IMR-90 (cell line): Measurements from ENCODE around the gene EFNA5. TPM values are rescaled to one million over a fixed set of nuclear protein-coding genes. Genes with fewer than 3 reads are reported as not detected.

Experiments used
- ATAC-seq: fragments of 200-7000 bp; cut with Tn5 transposase; 2 replicates; pipeline ENCODE4 v1.9.1; 2020; ENCODE audit warnings: low read depth, mild to moderate bottlenecking, moderate library complexity
- BruUV-seq: library from RNA; stranded (reverse); fragments of 400-500 nt; replicated peaks from 2 replicates; lab custom pipeline; 2021; lab: Mats Ljungman, UMichigan
- CTCF ChIA-PET: fragments of 300-600 bp; formaldehyde crosslinking; extraction: SDS; loops from one replicate; lab custom pipeline; 2021; ENCODE audit warnings: antibody characterized with exemption; lab: Yijun Ruan, JAX
- POLR2A ChIA-PET: fragments of 300-600 bp; sonication (Branson Sonifier 250); formaldehyde crosslinking; loops from one replicate; lab custom pipeline; 2022; ENCODE audit warnings: antibody characterized with exemption; ENCODE audit not compliant: unreplicated experiment; lab: Charles Lee
- DNase-seq: peaks from one replicate; pipeline ENCODE4 v3.0.0; 2013
- H2AFZ ChIP-seq: replicated peaks from 2 replicates; pipeline ENCODE3; 2013; ENCODE audit warnings: low read length, mild to moderate bottlenecking; ENCODE audit not compliant: poor library complexity
- H2AK5ac ChIP-seq: 2 replicates; pipeline ENCODE4 v1.6.1; 2013; ENCODE audit warnings: low read depth, low read length, inconsistent platforms
- H2AK9ac ChIP-seq: replicated peaks from 2 replicates; pipeline ENCODE3; 2013; ENCODE audit warnings: mild to moderate bottlenecking, low read depth, low read length, moderate library complexity; ENCODE audit not compliant: poor library complexity
- H2BK120ac ChIP-seq: 2 replicates; pipeline ENCODE4 v1.6.1; 2013; ENCODE audit warnings: low read depth, low read length, inconsistent platforms
- H2BK15ac ChIP-seq: 3 replicates; pipeline ENCODE4 v1.6.1; 2013; ENCODE audit warnings: low read depth, low read length, inconsistent platforms
- H2BK20ac ChIP-seq: 2 replicates; pipeline ENCODE4 v1.6.1; 2013; ENCODE audit warnings: low read depth, mild to moderate bottlenecking, inconsistent platforms, low read length, moderate library complexity
- H2BK5ac ChIP-seq: 2 replicates; pipeline ENCODE4 v1.6.1; 2013; ENCODE audit warnings: mild to moderate bottlenecking, low read depth, low read length, inconsistent platforms; ENCODE audit not compliant: poor library complexity, severe bottlenecking
- H3K14ac ChIP-seq: replicated peaks from 2 replicates; pipeline ENCODE4 v1.6.1; 2013; ENCODE audit warnings: low read depth, low read length, inconsistent platforms
- H3K18ac ChIP-seq: 2 replicates; pipeline ENCODE4 v1.6.1; 2013; ENCODE audit warnings: low read depth, low read length, control low read depth
- H3K23ac ChIP-seq: 2 replicates; pipeline ENCODE4 v1.6.1; 2013; ENCODE audit warnings: low read depth, low read length, inconsistent platforms
- H3K27ac ChIP-seq: 2 replicates; pipeline ENCODE4 v1.5.1; 2013; ENCODE audit warnings: mild to moderate bottlenecking, control low read depth, low read length; ENCODE audit not compliant: insufficient read depth
- H3K27me3 ChIP-seq: 2 replicates; pipeline ENCODE4 v1.6.1; 2013; ENCODE audit warnings: low read length; ENCODE audit not compliant: control insufficient read depth, insufficient read depth
- H3K36me3 ChIP-seq: 2 replicates; pipeline ENCODE4 v1.6.1; 2013; ENCODE audit warnings: low read length, mixed read lengths; ENCODE audit not compliant: control insufficient read depth, insufficient read depth
- H3K4ac ChIP-seq: 2 replicates; pipeline ENCODE4 v1.6.1; 2013; ENCODE audit warnings: low read depth, low read length, inconsistent platforms
- H3K4me1 ChIP-seq: 2 replicates; pipeline ENCODE4 v1.6.1; 2013; ENCODE audit warnings: low read length, mixed read lengths; ENCODE audit not compliant: control insufficient read depth, insufficient read depth
- H3K4me2 ChIP-seq: 2 replicates; pipeline ENCODE4 v1.6.1; 2013; ENCODE audit warnings: low read depth, mild to moderate bottlenecking, control low read depth, low read length, moderate library complexity
- H3K4me3 ChIP-seq: 2 replicates; pipeline ENCODE4 v1.5.1; 2013; ENCODE audit warnings: low read depth, mild to moderate bottlenecking, control low read depth, low read length, moderate library complexity; ENCODE audit not compliant: insufficient read depth
- H3K56ac ChIP-seq: 2 replicates; pipeline ENCODE4 v1.6.1; 2013; ENCODE audit warnings: low read length, inconsistent platforms; ENCODE audit not compliant: insufficient read depth; ENCODE audit errors: extremely low read depth
- H3K79me1 ChIP-seq, 2 experiments: 2 replicates each; pipeline ENCODE4 v1.6.1; 2013; ENCODE audit warnings: low read length in 2 of 2, inconsistent platforms in 1 of 2, low read depth in 1 of 2
- H3K9ac ChIP-seq: 2 replicates; pipeline ENCODE4 v1.6.1; 2013; ENCODE audit warnings: low read depth, low read length, control low read depth
- H3K9me1 ChIP-seq: 2 replicates; pipeline ENCODE4 v1.6.1; 2013; ENCODE audit warnings: low read length, inconsistent platforms; ENCODE audit not compliant: insufficient read depth
- H3K9me3 ChIP-seq: 2 replicates; pipeline ENCODE4 v1.6.1; 2013; ENCODE audit warnings: low read length; ENCODE audit not compliant: control insufficient read depth, insufficient read depth
- H4K20me1 ChIP-seq: 2 replicates; pipeline ENCODE4 v1.6.1; 2013; ENCODE audit warnings: low read length, inconsistent platforms; ENCODE audit not compliant: insufficient read depth
- H4K5ac ChIP-seq: 2 replicates; pipeline ENCODE4 v1.6.1; 2013; ENCODE audit warnings: mild to moderate bottlenecking, low read depth, low read length, control low read depth
- H4K8ac ChIP-seq, 2 experiments: 2 replicates each; pipeline ENCODE4 v1.6.1; 2013; ENCODE audit warnings: low read depth in 2 of 2, low read length in 2 of 2, control low read depth in 1 of 2, inconsistent platforms in 1 of 2
- H4K91ac ChIP-seq: 2 replicates; pipeline ENCODE4 v1.6.1; 2013; ENCODE audit warnings: low read depth, low read length, inconsistent platforms; ENCODE audit not compliant: insufficient read depth
- CEBPB ChIP-seq: IDR thresholded peaks from 2 replicates; pipeline ENCODE4 v1.6.1; 2012; ENCODE audit warnings: low read depth, low read length, improper control_type of control experiment
- FOS ChIP-seq: fragments of 150-350 bp; IDR thresholded peaks from 2 replicates; pipeline ENCODE4 v1.6.1; 2016; ENCODE audit warnings: low read depth, low read length
- MAFK ChIP-seq: IDR thresholded peaks from 2 replicates; pipeline ENCODE4 v1.6.1; 2012; ENCODE audit warnings: low read depth, low read length, improper control_type of control experiment
- NFE2L2 ChIP-seq: fragments of 150-350 bp; IDR thresholded peaks from 2 replicates; pipeline ENCODE4 v1.6.1; 2016; ENCODE audit warnings: low read depth, mild to moderate bottlenecking, low read length
- POLR2A ChIP-seq: IDR thresholded peaks from 2 replicates; pipeline ENCODE4 v1.6.1; 2012; ENCODE audit warnings: mild to moderate bottlenecking, low read depth, low read length
- SMC3 ChIP-seq: fragments of 150-350 bp; IDR thresholded peaks from 2 replicates; pipeline ENCODE4 v1.6.1; 2016; ENCODE audit warnings: low read depth, mild to moderate bottlenecking, antibody characterized with exemption, low read length, moderate library complexity
- WGBS, 2 experiments: methylation state at CpG; one replicate each; pipeline versions ENCODE4 v1.1.5 to v1.1.7; 2013; ENCODE audit warnings: missing lambda C conversion rate in 2 of 2; ENCODE audit not compliant: insufficient read length in 1 of 2; ENCODE audit errors: extremely low coverage in 2 of 2; 5-methylcytosine and 5-hydroxymethylcytosine counted together
- dilution Hi-C: fragments of 300-500 bp; cut with HindIII; formaldehyde crosslinking; loops from one replicate; pipeline ENCODE4 v1.14.3; 2018; ENCODE audit warnings: low sequenced_read_pairs; ENCODE audit not compliant: unreplicated experiment
- in situ Hi-C: fragments of 300-500 bp; cut with MboI; formaldehyde crosslinking; loops from 3 replicates; pipeline ENCODE4 v1.14.3; 2019; ENCODE audit warnings: low sequenced_read_pairs, inconsistent platforms, mixed read lengths
- intact Hi-C: fragments of 100-400 bp; cut with micrococcal nuclease; formaldehyde crosslinking; loops from 2 replicates; pipeline ENCODE4 v1.10.0; 2022
- polyA plus RNA-seq, 3 experiments: library from polyadenylated mRNA; depleted of rRNA; stranded (reverse); fragments of >200 nt; gene quantifications; 2 replicates each; pipeline ENCODE4 v1.2.3, GENCODE V29; 2012; ENCODE audit warnings: low replicate concordance in 1 of 3
- total RNA-seq: library from RNA; depleted of rRNA; stranded (reverse); fragments of >200 nt; gene quantifications from 2 replicates; pipeline ENCODE4 v1.2.3, GENCODE V29; 2012
- TF ChIP-seq, protein P1 (sequence below): fragments of 150-350 bp; IDR thresholded peaks from 2 replicates; pipeline ENCODE4 v1.6.1; 2017; ENCODE audit warnings: mild to moderate bottlenecking, antibody characterized with exemption, low read length, low read depth
- TF ChIP-seq, protein P2 (sequence below): fragments of 150-350 bp; IDR thresholded peaks from 2 replicates; pipeline ENCODE4 v1.6.1; 2016; ENCODE audit warnings: low read depth, mild to moderate bottlenecking, low read length, moderate library complexity, borderline replicate concordance
- TF ChIP-seq, protein P3 (sequence below): conservative IDR thresholded peaks from 2 replicates; pipeline ENCODE4 v1.5.1; 2012; ENCODE audit warnings: mild to moderate bottlenecking, low read depth, low read length, improper control_type of control experiment

Gene EFNA5
- total and polyA plus RNA-seq, 2 of the 4 experiments (the other 2 are of a cell fraction), result 1.5 to 1.6 TPM

DNA sequence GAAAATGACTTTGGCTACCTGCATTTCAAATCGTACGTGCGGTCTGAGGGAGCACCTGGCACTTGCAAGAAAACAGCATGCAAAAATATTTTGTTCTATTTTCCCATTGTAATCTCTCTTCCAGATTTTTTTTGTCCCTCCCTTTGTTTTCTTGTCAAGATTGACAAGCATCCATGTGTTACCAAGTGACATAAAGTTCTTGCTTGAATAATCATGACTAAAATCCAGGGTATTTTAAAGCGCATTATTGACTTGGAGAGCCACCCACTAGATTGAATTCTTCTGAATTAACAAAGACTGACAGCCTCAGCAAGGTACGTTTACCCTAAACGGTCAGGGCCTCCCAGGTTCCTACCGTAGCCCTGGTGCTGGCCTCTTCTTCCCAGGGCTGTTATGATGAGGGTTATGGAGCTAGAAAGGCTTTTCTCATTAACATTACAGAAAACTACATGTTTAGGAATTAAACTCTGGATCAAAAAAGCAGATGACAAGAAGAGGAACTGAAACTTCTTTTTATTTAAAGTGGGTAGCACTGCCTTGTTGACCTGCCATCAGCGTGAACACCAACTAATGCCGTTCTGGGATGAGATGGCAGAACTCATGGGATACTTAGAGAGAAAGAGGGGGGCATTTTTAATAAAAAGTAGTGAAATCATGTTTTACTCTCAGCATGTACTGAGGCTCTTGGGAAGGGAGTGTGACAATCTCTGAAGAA lies 297.0 kb downstream of the EFNA5 start (continued):
- TF ChIP-seq, protein P1, sequence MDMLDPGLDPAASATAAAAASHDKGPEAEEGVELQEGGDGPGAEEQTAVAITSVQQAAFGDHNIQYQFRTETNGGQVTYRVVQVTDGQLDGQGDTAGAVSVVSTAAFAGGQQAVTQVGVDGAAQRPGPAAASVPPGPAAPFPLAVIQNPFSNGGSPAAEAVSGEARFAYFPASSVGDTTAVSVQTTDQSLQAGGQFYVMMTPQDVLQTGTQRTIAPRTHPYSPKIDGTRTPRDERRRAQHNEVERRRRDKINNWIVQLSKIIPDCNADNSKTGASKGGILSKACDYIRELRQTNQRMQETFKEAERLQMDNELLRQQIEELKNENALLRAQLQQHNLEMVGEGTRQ, result no peak
- TF ChIP-seq FOS, result no peak

DNA sequence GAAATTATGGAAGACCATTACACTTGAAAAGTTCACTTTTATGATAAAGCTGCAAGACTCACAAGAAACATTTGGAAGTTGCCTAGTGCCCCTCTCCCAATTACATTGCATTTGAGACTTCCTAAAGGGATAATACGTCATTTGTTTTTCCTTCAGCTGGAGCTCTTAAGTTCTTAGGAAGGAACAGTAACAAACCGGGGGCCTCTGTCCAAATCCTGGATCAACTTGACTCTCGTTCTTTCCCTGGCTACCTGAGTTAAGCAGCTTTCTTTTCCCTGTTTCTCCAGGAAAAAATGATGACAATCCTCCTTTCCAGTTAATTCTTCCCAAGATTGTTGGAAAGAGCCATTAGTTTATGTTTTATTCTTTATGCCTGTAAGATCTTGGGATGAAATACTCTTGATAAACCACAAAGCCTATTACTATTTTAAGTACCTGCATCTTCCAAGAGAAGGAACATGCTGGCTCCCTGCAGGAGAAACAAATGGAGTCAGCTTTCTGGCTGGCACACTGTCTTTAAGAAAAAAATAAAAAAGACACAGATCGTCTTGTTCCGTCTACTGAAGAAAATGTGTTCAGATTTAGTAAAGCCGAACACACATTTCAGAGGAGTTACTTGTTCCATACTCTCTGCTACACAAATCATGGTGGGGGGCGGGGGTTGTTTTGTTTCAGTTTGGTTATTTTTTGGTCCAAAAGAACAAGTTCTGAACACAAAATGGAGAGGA lies 297.9 kb downstream of the EFNA5 start:
- ATAC-seq (no peak), DNase-seq (peak; percentile 12)
- Histone ChIP-seq H3K4me3 (no peak overlapping the region), H4K8ac (no peak overlapping the region), H3K27me3 (0 out of 2 replicates have a peak, but pooled peaks cover 2% of the 10 kb centered on the region), H3K14ac (no peak overlapping the region), H3K9me3 (no peaks in the 10 kb centered on the region), H2BK15ac (no peak overlapping the region), H3K79me1 (no peaks in the 10 kb centered on the region), H3K27ac (no peak overlapping the region), H2AFZ (no peak overlapping the region), H3K4me1 (peaks cover 3% of the 10 kb centered on the region), H3K36me3 (no peaks in the 10 kb centered on the region), H3K18ac (no peak overlapping the region), H3K9ac (no peak overlapping the region), H2AK5ac (no peak overlapping the region), H3K23ac (no peak overlapping the region), H3K56ac (no peak overlapping the region), H2AK9ac (no peak overlapping the region), H2BK5ac (no peak overlapping the region), H2BK120ac (no peak overlapping the region), H3K4me2 (no peak overlapping the region), H2BK20ac (no peak overlapping the region), H4K20me1 (no peaks in the 10 kb centered on the region), H3K9me1 (peaks cover 2% of the 10 kb centered on the region; the same call in 1 of the 2 replicates), H3K4ac (no peak overlapping the region), H4K5ac (no peak overlapping the region), H4K91ac (no peak overlapping the region)
- in situ Hi-C loops, result no loop called here
- dilution Hi-C loops, result no loop called here
- CTCF ChIA-PET, result interaction anchor here (0.6 kb wide), 1 partner anchor 16 kb away, joined by 4 read pairs; no protein-coding TSS in a partner anchor
- POLR2A ChIA-PET, result no interaction called here
- no CpG with 5 or more reads among the region's 7 CpGs for WGBS, 2 experiments
- BruUV-seq, result no TSS peak
- intact Hi-C loops, result no loop called here
- no peak for TF ChIP-seq CEBPB
- no peak for TF ChIP-seq SMC3
- TF ChIP-seq NFE2L2, result no peak
- no peak for TF ChIP-seq MAFK
- no peak for TF ChIP-seq FOS
- TF ChIP-seq POLR2A, result no peak
- TF ChIP-seq, protein P2, sequence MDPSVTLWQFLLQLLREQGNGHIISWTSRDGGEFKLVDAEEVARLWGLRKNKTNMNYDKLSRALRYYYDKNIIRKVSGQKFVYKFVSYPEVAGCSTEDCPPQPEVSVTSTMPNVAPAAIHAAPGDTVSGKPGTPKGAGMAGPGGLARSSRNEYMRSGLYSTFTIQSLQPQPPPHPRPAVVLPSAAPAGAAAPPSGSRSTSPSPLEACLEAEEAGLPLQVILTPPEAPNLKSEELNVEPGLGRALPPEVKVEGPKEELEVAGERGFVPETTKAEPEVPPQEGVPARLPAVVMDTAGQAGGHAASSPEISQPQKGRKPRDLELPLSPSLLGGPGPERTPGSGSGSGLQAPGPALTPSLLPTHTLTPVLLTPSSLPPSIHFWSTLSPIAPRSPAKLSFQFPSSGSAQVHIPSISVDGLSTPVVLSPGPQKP, result no peak
- TF ChIP-seq, protein P3, sequence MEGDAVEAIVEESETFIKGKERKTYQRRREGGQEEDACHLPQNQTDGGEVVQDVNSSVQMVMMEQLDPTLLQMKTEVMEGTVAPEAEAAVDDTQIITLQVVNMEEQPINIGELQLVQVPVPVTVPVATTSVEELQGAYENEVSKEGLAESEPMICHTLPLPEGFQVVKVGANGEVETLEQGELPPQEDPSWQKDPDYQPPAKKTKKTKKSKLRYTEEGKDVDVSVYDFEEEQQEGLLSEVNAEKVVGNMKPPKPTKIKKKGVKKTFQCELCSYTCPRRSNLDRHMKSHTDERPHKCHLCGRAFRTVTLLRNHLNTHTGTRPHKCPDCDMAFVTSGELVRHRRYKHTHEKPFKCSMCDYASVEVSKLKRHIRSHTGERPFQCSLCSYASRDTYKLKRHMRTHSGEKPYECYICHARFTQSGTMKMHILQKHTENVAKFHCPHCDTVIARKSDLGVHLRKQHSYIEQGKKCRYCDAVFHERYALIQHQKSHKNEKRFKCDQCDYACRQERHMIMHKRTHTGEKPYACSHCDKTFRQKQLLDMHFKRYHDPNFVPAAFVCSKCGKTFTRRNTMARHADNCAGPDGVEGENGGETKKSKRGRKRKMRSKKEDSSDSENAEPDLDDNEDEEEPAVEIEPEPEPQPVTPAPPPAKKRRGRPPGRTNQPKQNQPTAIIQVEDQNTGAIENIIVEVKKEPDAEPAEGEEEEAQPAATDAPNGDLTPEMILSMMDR, result no peak
- TF ChIP-seq, protein P1, result no peak
